ENCODE data around the gene ZBTB20. TPM values are rescaled to one million over a fixed set of nuclear protein-coding genes. Genes with fewer than 3 reads are reported as not detected.

ZBTB20 gene
- total RNA-seq, 1 donor from 2014 or later, result 63.3 TPM

DNA sequence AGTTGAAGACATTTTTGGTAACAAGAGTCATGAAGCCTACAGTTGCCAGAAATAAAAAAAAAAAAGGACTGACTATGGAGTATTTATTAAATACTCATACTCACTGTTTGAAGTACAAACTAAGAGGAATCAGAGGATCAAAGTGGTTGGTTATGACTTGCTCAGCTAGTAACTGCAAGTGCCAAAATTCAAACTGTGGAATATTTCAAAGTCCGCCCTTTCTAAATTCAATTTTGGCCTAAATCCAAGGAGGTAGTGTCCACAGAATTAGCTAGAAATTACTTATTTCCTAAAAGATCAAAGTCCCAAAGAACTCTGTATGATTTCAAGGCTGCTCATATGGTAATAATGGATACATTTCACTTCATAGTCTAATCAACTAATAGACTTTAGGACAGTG lies 274.5 kb downstream of the ZBTB20 start:
- no peak for DNase-seq (ENCODE audit: low spot score)

DNA sequence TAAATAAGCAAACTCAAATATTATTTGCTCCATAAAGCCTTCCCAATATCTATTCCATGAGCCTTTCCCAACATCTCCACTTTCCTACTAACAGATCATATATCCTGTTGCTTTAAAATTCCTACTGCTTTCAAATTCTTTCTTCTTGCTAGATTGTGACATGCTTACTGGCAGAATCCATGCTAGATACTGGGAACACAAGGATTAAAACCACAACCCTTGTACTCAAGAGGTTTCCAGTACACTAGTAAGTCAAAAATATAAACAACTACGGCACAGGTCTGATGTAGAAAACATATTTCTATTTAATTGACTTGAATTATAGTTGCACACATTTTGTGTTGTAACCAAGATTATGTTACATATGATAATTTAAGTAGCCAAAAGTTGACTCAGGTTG lies 275.0 kb downstream of the ZBTB20 start:
- DNase-seq (ENCODE audit: low spot score), result no peak

DNA sequence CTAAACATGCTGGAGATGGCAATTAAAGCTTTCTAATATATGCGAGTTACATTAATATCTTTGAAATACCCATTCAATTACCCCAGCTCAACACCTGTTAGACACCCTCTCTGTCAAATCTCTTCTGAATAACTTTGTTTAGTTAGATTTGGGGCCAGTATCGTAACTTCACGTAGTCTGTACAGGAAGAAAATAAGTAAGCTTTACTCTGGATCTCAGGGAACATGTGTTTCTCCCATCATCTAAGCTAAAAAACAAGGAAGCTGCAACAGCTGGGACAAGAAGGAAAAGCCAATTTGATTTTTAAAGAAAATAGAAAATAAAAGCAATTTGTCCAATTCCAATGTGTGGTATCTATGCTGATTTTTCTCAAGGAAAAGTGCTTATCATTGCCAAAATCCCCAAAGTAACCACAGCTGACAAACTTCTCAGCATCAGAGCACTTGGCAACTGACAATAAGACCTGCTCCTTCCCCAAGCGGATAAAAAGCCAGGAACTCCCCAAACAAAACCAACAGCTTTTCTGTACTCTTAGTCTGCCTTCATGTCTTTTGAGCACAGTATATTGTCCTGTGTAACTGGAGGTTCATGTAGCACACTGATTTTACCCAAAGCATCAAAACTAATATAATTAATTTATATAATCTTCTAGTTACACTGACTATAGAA lies 279.1 kb downstream of the ZBTB20 start:
- DNase-seq (ENCODE audit: low spot score), result no peak

DNA sequence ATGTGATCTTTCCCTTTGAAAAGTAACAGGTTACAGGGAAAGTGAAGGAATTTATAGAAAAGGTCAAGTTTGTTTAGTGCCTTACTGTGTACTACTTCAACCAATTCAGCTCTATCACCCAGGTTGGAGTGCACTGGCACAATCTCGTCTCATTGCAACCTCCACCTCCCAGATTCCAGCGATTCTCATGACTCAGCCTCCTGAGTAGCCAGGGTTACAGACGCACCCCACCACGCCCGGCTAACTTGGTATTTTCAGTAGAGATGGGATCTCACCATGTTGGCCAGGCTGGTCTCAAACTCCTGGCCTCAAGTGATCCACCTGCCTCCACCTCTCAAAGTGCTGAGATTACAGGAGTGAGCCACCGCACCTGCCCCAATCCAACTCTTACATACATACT lies 279.7 kb downstream of the ZBTB20 start:
- no peak for DNase-seq (ENCODE audit: low spot score)

DNA sequence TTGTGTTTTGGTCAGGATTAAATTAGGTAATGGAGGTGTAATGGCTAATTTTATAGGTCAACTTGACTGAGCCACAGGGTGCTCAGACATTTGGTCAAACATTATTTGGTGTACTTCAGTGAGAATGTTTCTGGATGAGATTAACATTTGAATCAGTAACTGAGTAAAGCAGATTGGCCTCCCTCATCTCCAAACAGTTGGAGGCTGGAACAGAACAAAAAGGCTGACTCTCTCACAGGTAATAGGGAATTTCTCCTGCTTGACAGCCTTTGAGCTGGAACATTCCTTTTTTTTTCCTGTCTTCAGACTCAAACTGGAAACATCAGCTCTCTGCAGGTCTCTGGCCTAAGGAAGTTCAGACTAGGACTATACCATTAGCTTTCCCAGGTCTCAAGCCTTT lies 280.7 kb downstream of the ZBTB20 start:
- no peak for DNase-seq (ENCODE audit: low spot score)

DNA sequence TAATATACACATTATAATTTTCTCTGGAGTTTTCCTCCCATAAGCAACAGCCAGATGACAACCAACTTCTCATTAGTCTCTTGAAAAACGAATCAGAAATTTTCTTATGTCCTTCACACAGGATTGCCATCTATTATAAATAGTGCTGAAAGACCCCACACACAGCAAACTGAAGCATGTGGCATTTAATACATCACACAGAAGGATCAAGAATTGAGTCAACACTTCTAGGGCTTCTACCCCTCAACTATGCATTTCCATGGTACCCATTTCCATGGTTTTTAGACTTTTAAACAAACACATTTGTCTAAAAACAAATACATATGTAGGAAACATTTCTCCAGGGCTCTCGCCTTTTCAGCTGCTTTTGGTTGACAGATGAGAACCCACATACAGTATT lies 282.1 kb downstream of the ZBTB20 start:
- DNase-seq (ENCODE audit: low spot score), result no peak

DNA sequence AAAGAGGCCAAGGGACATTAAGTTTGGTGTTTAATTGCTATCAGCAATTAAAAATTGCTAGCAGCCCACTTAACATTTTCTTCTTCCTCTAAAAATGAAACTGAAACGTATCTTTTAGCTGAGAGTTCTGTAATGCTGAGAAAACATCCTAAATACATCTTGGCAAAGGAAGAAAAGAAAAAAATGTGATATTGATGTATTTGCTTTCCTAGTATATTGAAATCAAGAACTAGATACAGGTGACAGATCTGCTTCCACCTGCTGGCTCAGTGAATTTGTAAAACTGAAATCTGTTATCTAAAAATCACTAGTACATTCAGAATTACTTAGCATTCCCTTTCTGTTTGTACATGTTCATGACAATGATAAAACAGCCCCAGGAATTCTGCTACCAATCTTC lies 283.2 kb downstream of the ZBTB20 start:
- no peak for DNase-seq (ENCODE audit: low spot score)

DNA sequence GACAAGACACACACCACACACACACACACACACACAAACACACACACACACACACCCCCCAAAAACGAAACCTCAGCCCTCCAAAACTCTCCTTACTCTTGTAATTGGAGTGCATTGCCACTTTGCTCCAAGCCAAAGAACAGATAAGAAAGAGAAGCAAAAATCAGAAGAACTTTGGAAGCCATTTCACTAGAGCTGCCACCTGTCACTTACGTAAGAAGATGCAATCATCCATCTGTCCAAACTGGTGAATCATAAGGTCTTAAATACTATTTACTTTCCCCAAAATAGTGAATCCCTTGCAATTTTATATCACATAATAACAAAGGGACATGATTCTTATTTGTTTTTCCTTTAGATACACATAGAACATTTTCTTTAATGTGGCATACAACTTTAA lies 285.4 kb downstream of the ZBTB20 start:
- no peak for DNase-seq (ENCODE audit: low spot score)

DNA sequence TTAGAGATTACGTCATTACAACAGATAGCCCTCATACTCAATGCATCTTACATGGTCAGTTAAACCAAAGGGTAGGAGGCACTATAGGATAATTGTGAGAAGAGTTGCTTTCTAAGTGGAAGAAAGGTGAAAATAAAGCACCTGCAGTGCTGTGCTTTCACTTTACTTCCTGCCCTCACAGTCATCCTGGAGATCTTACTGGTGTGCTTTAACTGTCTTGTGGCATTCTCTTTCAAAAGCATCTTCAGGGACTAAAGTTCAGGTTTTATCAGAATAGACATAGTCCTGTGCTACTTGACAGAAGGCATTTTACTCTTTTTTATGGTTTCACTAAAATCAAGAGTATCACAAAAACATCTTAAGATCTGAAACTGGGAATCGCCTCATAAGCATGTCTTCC lies 286.6 kb downstream of the ZBTB20 start:
- no peak for DNase-seq (ENCODE audit: low spot score)

DNA sequence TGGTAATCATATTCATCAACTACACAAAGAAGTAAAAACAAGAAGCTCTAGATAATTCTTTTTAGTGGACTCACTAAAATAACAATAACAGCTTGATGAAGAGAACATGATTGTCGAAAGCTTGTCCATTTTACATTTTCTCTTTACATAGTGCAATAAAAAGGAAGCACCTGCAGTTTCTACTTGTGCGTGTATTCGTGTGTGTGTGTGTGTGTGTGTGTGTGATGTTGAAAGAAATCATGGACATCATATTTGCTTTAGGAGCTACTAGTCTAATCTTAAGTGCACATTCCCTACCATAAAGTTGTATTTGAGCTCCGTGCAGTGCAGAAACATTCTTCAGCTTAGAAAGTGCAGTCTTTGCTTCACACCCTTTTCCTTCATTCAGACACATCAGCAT lies 288.8 kb downstream of the ZBTB20 start:
- DNase-seq (ENCODE audit: low spot score), result no peak

DNA sequence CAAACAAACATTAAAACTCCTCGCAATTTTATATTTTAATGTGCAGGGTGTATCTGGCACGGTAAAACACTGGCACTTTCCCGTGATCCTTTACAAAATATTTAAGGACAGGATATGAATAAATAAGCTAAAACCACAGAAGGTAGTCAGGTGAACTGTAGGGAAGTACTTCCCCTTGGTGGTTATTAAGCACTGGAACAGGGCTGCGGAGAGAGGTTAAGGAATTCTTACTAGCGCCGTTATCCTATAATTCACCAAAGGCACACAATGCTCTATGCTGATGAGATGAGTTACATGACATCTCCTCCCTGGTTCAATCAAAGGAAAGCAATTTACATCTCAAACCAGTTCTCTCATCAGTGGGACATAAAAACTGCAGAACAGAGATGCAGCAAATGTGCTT lies 289.8 kb downstream of the ZBTB20 start:
- no peak for DNase-seq (ENCODE audit: low spot score)

DNA sequence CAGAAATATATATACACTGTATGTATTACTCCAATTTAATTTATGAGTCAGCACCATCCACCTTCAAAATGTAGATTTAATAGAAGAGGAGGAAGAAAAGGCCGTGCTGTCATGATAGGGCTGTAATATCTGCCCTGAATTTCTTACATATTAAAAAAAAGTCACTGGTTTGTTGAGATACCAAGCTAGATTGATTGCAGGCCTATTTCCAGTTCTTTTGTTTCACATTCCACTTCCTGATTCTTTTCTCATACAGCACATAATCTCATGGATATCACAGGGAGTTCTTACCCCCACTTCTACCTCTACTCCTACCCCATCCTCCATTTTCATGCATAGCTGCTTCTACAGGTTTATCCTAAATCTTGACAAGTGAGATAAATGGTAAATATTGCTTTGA lies 290.3 kb downstream of the ZBTB20 start:
- no peak for DNase-seq (ENCODE audit: low spot score)

DNA sequence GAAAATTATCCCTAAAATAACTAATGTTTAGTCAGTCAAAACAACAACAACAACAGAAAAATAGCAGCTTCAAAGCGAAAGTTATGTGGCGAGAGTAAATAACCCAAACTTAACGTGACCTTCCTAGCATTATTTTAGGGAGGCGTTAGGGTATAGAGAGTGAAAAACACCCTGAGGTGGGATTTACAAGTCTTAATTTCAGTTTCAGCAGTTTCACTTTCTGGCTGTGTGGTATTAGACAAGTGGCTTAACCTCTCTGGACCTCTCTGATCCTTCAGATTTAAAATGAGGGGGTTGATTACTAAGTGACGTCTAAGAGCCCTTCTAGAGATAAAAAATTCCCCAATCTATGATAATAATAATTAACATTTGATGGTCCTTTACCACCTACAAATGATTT lies 291.2 kb downstream of the ZBTB20 start:
- no peak for DNase-seq (ENCODE audit: low spot score)

DNA sequence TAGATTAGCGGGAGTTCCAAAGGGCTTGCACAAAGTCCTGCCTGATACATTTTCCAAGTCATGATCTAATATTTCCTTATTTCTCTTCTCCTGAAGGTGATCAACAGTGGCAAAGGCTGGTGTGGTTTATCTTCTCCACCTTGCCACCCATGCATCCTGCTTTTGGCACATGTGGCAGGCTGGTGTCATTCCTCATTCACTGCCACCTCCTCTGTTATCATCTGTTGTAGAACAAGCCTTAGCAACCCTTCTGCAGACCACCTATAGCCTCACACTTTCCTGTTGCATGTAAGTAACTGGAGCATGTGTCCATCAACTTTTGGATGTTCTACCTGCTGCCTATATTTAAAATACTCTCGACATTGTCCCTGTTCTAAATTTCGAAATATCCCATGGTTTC lies 294.1 kb downstream of the ZBTB20 start:
- no peak for DNase-seq (ENCODE audit: low spot score)

DNA sequence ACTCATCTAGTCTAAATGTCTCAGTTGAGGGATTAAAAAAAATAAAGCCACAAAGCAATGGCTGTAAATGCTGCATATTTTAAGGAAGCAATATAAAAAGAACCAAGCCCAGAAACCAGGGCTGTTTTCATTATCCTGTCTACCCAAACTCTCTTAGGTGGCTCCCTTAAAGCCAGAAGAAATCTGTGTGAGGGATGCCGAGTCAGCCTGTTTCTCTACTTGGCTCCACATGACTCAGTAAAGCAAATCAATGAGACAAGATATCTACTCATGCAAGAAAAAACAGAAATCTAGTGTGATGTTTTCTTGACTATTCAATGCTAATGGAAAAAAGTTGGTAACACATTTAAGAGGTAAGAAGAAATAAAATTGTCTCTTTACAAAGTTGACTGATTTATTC lies 296.2 kb downstream of the ZBTB20 start:
- no peak for DNase-seq (ENCODE audit: low spot score)

DNA sequence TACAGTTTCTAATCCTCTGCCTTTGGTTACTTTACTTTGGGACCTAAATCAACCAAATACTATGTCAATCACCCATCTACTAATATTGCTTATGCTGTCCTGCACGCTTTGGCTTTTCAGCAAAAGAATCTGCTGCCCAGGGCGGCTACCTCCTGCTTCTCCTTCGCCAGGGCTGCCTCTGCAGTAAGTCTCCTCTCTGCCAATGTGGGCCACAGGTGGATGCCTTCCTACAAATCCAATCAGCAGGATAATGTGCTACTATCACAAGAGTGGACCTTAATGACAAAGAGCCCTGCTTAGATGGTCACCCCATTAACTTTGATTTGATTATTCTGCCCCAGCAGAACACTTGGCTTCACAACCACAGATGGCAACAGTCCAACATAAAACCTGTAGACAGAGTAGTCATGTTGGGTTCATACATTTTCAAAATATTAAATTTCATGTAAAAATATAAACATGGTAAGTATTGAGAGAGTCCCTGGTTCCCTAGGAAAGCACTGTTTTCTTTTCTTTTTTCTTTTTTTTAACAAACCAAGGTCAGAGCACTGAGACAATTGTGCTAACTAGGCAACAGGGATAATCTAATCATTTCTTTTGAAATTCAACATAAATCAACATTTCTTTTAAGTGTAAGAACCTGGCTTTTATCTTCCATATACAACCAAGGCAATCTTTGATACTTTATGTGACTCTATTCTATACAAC lies 298.3 kb downstream of the ZBTB20 start:
- no peak for DNase-seq (ENCODE audit: low spot score)

DNA sequence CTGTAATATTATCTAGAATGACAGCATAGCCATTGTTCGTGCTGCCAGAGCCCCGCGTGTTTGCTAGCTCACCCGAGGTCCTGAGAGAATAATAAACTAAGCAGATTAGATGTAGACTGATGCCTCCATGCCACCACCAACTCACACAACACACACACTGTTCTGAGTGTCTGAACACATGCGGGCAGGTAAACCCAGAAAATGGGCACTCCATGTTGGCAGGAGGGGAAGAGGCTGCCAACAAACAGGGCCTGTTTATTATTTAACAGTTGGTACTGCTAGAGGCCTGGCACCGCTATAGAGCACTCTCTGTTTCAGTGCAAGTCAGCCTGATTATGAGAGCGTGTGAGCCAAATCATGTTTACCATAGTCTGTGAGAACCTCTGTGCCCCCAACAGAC lies 299.0 kb downstream of the ZBTB20 start:
- no peak for DNase-seq (ENCODE audit: low spot score)

DNA sequence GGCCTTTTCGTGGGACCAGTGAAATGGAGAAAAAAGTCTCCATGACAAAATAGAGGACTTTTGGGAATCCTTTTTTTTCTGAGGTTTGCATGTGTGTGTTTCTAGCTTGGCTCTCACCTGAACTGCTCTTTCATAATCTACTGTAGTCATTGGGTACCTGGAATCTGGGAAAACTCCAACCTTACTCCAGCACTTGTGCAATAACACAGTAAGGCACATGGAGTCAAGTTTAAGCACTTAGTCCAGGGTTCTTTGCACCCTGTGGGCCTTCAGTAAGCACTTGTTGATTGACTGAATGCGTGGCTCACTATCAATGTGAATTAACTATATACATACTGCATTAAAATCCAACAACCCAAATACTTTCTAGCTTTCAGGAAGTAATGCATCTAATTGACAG lies 299.5 kb downstream of the ZBTB20 start:
- DNase-seq (ENCODE audit: low spot score), result no peak

DNA sequence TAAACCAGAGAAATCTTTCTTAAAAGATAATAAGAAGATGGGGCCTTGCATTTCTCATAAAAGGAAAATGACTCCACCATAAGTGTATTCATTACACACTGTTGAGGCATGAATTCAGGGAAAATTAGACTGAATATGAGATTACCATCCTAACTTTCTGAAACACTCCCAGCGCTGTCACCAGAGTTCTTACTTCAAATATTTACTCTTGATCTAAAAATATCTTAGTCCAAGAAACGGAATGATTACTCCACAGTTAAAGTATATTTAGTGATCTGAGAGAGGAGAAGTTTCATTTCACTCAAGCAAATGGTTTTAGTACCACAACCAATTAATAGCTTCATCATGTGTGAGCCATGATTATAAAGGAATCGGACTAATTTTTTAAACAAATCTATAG lies 300.3 kb downstream of the ZBTB20 start:
- DNase-seq (ENCODE audit: low spot score), result no peak

DNA sequence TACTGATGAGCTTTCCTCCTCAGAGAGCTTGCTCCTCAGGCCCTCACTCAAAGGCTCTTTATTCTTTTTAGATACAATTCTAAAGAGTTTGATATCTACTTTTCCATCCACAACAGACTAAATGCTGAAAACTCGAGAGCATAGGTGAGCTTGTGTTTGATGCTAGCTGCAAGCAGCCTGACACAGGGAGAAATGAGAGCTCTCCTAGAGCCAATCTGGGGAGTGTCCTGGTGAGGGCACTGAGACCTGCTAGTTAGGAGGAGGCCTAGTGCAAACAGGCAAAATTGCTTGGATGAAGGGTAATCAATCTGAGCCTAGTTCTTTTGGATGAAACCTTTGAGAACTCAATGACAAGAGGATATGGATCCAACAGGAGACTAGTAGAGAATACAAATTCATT lies 300.8 kb downstream of the ZBTB20 start:
- no peak for DNase-seq (ENCODE audit: low spot score)

DNA sequence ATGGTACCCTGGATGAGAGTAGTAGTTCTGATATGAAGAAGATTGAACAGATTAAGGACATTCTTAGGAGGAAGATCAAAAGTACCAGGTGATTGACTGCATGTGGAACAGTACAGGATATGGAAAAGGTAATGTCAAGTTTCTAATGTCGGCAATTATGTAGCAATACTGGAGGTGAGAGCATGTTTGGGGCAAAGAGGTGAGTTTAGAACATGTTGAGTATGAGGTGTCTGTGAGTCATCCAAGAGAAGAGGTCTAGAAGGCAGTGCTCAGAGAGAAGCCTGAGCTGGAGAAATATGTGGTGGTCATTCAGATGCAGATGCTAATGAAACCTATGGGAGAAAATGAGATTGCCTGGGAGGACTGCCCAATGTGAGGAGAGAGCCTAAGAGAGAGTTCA lies 305.6 kb downstream of the ZBTB20 start:
- no peak for DNase-seq (ENCODE audit: low spot score)

DNA sequence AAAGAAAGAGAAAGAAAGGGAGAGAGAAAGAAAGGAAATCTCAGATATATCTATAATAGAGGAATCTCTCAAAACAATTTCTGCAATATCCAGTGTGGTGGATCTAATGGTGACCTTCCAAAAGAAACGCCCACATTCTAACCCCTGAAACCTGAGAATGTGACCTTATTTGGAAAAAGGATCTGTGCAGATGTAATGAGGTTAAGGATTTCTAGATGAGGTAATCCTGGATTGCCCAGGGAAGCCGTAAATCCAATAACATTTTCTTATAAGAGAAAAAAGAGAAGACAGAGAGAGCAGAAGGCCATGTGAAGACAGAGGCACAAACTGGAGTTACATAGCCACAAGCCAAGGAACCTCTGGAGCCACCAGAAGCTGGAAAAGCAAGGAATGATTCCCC lies 307.6 kb downstream of the ZBTB20 start:
- no peak for DNase-seq (ENCODE audit: low spot score)

DNA sequence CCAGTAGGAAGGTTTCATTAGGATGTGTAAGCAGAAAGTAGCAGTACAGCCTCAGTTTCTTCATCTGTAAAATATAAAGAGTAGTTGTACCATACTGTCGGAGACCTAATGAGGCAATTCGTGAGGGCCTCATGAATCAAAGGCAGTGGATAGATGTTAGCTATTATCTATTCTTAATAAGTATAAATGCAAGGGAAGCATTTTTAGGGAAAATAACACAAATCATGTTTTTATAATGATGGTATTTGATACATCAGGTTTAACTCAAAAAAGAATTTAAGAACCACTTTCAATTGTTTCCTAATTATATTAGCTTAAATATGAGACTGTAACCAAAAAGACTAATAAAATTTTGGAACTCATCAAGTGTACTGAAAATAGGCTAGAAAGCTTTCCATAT lies 309.1 kb downstream of the ZBTB20 start:
- DNase-seq (ENCODE audit: low spot score), result no peak
